GM21447 (cell line): ENCODE data around the gene SYNJ2.

Source experiments
- ATAC-seq: cut with Tn5 transposase; IDR thresholded peaks from one replicate; pipeline ENCODE4 v1.9.1; 2021; ENCODE audit not compliant: unreplicated experiment

The SYNJ2 gene

DNA sequence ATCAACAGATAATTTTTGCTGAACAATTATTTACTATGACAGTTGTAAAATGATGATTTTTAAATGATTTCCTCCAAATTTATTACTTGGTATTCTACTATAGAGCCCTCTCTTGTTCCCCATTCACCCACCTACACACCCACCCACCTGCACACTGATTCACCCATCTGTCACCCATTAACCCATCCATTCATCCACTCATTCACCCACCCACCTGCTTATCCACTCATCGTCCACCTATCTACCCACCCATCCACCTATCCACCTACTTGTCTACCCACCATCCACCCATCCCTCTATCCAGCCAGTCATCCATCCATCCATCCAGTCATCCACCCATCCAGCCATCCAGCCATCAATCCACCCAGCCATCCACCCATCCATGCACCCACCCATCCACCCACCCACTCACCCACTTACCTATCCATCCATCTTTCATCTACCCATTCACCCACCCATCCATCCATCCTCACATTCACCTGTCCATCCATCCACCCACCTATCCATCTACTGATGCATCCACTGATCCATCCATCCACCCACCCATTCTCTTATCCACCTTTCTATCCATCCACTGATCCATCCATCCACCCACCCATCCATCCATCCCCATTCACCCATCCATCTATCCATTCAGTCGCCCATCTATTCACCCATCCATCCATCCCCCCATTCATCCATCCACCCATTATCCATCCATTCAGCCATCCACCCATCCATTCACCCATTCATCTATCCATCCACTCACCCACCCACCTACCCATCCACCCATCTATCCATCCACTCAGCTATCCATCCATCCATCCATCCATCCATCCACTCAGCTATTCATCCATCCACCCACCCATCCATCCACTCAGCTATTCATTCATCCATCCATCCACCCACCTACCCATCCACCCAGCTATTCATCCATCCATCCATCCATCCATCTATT is 72.0 kb downstream of the SYNJ2 start:
- ATAC-seq, result no peak

DNA sequence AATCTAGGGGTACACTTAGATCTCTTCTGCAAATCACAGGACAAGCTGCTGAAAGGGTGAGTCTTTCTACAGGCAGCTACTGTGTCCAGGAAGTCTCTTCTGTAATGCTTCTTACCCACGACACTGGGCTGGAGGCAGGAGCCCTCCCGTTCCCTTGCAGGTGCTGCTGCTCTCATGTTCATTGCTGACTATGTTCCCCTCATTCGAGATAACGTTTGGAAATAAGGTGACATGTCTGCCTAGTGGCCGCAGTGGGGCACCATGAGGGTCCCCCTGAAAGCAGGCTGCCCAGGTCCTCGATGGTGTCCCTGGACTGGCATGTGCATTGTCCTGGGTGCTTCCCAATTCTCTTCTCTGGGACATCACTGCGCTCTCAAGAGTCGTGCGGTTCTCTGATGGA is 74.7 kb downstream of the SYNJ2 start:
- ATAC-seq, result no peak

DNA sequence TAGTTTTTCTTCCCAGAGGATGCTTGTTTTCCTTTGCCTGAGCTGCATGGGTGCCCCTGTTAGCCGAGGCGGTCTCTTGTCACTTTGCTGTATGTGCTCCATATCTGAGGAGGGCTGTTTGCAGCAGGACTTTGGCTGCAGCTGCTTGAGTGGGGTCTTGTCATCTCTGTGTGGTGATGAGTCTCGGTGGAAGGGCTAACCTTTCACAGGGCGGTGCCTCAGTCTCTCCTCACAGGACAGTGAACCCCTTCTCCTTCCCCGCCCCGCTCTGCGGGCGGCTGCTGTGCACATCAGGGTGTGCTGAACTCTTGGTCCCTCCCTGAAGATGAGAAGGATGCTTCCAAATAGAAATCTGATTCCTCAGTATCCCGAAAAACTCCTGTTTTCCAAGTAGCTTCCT is 75.1 kb downstream of the SYNJ2 start:
- no peak for ATAC-seq

DNA sequence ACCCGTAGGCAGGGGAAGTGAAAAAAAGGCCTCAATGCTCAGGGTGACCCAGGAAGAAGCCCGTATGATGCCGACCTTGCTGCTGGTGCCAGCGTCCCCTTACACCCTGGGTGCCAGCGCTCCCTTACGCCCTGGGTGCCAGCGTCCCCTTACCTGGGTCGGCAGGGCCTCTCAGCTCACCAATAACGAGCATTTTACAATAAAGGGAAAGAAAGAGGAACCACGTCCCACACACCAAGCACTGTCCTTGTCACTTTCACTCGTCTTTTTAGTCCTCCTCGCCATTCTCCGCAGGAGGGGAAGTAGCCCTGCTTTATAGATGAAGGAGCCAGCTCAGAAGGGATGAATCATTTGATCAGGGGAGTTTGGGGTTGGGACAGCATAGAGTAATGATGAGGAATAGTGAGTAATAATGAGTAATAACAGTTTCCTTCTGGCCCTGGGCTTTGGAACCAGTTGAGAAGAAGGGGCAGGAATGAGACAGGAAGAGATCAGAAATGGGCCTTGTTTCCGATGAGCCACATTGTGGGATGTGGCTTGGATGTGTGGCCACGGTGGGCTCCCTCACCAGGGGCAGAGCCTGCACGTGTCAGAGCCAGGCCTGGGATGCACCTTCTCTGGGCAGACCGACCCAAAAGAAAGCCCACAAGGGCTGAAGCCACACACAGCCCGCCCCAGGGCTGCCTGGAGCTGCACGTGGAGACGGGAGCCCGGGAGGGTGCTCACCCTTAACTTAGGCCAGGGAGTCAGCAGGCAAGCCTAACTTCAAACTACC is 75.7 kb downstream of the SYNJ2 start:
- no peak for ATAC-seq

DNA sequence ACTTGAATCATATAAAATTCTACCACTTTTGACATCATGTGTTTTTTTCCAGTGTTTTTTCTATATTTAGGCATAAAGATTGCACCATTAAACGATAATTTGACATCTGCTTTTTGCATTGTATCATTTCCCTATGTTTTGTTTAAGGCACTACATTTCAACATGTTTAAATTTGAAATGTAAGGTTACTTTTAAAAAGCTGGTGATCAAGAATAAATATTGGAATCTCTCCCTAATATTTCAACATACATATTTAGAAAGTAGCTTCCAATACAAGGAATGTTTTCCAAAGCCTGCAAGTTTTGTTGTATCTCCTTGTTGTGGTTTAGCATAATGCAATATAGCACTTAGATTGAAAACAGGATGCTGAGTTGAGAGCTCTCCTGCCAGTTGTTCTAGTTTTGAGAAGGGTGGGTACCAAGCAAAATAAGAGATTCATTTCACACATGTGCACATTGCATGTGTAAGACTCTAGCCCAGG is 76.5 kb downstream of the SYNJ2 start:
- no peak for ATAC-seq

DNA sequence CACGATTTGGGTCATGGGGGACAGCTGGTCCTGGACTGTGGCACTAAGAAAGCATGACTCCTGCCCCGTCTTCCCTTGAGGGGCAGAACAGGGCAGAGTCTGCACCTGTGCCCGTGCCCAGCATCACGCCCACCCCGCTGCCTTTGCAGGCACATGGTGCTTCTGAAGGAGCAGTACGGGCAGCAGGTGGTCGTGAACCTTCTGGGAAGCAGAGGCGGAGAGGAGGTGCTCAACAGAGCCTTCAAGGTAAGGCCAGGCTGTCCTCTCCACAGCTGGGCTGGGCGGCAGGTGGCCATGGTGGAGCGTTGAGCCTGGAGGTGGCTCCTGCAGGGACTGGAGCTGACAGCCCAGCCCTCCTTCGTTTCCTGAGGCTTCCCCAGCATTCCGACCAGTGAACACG is 77.4 kb downstream of the SYNJ2 start:
- no peak for ATAC-seq

DNA sequence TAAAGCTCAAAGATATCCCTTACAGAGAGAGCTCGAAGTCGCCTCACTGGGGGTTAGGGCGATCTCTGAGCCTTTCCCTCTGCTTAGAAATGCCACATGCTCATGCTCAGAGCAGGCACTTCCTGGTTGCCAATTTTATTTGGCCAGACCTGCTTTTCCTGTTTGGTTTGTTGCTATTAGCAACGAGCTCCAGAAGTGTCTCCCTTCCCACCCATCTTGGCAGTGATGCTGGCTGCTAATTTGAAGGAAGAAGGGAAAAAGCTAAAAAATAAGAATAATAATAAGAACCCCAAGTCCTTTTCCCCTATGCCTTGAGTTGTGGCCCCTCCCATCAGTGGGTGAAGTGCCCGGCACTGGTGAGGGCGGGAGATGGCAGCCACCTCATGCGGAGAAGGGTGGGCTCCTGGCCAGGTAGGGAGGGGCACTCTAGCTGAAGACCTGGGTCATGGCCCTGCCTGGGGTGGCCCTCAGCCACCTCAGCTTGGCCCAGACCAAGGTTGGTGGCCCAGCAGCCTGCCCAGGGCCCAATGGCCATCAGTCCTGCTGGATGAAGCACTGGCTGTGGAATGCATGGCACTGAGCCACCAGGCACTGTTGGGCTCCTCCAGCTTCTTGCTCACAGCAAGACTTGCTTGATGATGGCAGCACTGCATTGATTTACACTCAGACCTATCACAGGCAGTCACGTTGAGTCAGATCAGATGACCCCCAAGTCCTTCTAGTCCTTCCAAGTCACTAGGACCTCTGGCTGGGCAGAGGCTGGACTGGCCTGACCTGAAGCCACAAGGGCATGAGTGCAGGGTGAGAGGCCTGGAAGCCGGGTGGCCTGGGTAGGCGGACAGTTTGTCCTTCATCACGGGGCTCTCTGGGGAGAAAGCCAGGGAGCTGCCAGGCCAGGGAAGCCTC is 79.0 kb downstream of the SYNJ2 start:
- ATAC-seq, result no peak

DNA sequence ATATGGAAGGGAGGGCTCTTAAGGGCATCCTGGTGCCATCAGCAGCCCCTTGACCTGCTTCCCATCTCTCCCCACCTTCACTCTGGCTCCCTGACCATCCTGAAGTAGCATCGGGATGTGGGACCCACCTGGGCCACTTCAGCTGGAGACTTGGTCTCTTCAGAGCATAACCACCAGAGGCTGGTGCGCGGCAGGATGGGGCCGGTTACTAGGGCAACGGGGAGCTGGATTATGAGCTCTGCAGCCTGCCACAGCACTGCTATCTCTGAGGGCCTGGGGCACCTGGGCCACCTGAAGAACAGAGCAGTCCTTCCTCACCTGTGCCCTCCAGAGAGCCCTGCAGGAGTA is 79.7 kb downstream of the SYNJ2 start:
- ATAC-seq, result no peak

DNA sequence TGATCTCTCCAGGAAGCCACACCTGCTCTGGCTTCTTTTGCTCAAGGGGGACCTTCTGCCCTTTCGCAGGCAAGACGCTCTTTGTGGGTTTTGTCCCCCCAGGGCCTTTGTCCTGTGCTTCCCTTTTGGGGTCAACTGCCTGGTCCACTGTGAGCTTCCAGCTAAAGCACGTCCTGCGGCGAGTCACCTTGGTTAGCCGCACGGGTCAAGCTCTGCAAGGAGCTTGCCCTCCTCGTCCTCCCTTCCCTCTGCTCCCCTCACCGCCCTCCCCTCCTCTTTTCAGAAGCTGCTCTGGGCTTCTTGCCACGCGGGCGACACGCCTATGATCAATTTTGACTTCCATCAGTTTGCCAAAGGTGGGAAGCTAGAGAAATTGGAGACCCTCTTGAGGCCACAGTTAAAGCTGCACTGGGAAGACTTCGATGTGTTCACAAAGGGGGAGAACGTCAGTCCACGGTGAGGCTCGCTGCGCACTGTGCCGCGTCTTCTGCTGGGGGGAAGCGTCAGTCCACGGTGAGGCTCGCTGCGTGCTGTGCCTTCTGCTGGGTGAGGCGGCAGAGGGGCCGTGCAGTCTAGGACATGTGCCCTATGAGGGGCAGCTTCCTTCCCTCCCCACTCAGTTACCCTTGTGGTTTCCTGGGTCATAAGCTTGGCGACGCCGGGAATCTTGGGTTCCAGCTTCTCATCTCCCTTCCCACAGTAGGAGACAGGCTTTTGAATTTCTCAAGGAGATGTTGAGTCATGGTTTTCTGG is 80.2 kb downstream of the SYNJ2 start:
- ATAC-seq, result no peak

DNA sequence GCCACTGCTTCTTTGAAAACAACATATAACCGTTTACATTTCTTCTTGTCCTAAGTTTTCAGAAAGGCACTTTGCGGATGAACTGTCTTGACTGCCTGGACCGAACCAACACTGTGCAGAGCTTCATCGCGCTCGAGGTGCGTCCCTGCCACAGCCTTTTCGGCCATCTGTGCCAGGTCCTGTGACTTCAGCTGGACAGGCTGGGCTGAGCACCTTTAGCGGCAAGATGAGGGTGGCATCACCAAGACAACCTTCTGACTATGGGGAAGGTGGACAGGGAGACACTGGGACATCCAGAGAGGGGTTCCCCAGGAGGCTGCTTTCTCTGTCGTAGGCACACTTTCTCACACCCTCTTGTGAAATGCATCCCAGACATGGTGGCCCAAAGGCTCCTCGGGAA is 82.1 kb downstream of the SYNJ2 start:
- ATAC-seq, result no peak

DNA sequence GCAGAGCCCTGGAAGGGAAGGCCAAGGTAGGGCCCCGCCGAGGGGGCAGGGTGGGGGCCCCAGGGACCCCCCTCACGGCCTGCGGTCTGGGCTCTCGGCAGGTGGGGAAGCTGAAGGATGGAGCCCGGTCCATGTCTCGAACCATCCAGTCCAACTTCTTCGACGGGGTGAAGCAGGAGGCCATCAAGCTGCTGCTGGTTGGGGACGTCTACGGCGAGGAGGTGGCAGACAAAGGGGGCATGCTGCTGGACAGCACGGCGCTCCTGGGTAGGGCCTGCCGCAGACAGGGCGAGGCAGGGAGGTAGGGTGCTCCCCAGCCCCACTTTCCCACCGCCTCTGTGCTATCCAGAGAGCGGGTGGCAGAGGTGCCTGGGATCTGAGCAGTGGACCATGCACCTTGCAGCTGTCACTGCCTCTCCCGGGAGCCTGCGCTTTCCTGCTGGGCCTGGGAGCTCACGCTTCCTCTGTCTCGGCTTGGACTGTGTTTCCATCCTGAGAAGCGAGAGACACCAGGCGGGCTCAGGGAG is 83.1 kb downstream of the SYNJ2 start:
- ATAC-seq, result no peak

DNA sequence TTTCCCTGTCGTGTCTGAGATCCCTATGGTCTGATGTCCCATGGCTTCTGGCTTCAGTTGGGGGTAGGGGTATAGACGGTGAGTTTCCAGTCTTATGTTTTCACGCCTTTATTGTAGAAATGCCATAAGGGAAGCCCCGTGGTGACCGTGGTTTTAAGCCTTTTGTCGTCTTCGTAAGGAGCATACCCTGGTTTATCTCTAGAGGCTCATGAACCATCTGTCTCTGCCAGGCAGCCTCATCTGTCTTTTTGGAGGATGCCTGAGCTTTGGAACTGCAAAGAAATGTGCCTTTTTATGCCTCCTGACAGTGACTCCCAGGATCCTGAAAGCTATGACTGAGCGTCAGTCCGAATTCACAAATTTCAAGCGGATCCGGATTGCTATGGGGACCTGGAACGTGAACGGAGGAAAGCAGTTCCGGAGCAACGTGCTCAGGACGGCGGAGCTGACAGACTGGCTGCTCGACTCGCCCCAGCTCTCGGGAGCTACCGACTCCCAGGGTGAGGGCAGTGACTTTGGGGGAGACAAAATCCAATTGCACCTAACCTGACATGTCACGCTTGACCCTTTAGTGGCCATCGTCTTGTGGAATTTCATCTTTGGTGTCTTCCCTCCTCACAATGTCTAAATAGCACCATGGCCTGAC is 84.6 kb downstream of the SYNJ2 start:
- ATAC-seq, result no peak

DNA sequence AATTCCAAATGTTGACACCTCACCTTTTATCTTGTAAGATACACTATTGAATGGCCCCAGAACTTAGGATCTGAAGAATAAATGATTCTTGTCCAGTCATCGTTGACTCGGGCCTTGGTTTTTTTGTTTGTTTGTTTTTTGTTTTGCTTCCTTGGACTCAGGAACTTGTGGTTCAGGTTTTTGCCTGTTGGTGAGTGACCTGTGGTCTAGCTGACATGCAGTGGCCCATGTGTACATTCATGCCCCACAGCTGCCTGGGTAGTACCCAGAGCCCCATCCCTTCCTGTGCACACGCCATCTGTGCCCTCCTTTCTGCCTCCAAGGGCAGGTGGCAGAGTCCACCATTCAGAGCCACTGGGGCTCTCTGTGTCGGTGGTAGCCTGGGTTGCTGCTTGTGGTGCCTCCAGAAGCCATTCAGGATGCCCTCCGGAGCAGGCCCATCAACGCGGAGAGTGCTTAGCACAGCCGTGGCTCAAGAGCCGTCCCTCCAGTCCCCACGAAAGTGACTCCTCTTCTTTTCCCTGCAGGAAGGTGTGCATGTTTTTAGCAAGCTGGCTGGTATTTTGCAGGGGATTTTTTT is 85.9 kb downstream of the SYNJ2 start:
- no peak for ATAC-seq

DNA sequence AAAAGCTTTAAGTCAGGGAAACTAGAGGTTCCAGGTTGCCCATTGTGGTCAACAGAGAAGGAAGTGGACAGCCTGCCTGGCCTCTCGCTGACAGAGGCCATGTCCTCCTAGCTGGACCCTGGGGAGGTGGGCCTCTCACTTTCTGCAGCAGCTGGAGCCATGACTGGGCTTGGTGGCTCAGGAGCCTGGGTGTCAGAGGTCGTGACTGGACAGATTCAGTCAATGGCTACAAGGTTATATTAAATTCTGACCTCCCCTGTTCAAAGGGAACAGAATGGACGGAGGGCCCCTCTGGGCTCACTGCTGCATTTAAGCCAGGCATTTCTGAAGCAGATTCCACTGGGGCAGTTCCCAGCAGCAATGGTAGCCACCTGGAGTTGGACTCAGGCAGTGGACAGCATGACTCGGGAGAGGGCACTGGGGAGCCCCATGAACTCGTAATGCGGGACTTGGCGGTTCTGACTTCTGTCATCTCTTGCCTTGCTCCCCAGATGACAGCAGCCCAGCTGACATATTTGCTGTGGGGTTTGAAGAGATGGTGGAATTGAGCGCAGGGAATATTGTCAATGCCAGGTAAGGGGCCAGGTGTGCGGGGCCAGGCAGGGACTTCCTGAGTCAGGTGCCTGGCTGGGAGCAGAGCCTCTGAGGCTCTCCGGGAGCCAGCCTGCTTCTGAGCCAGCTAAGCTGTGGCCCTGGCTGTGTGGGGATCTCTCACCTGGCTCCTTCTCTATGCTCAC is 86.7 kb downstream of the SYNJ2 start:
- ATAC-seq, result no peak

DNA sequence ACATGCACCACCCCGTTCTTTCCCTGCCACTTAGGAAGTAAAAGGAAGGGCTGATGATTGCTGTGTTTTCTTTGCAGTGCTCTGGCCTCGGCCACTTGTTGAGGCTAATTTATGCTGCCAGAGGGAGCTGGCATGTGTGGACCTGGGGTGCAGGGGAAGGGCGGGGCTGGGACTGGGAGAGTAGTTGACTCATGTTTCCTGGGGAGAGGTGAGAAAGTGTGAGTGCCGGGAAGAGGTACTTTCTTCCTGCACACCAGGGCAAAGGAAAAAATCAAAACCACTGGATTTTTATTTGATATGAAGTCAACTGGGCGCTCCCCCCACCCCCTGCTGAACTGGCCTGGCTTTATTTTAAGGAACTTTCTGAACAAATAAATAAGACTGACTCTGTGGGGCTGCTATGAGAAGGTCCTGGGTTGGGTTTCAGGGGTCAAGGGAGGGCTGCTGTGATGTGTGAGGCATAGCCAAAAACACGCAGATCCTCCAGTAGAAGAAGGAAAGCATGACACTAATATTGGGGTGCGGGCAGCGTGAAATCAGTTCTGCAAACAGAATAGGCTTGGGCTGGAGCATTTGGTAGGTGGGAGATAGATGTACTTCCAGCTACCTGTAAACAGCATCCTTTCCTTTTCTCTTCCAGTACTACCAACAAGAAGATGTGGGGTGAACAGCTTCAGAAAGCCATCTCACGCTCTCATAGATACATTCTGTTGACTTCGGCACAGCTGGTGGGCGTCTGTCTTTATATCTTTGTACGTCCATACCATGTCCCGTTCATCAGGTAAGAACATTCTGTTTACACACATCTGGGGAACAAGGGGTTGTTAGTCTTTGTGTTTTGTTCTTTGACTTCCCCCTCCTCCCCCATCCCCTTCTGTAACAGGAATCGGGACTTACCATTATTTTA is 87.5 kb downstream of the SYNJ2 start:
- no peak for ATAC-seq

DNA sequence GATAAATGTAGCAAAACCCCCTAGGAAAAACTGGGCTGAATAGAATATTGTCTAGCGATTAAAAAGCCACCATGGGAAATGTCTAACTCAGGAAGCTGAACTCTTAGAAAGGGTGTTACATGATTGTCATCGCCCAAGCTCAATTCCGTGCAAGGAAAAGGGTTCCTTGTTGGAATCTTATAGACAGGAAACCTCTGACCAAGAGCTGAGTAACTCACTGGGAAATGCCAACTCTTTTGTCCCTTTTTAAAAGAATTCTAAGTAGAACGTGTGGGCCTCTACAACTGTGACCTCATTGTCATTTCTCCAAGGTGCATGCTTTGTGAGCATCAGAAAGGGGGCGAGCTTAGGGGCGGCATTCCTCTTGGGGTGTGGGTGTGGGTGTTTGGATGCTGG is 88.1 kb downstream of the SYNJ2 start:
- no peak for ATAC-seq

DNA sequence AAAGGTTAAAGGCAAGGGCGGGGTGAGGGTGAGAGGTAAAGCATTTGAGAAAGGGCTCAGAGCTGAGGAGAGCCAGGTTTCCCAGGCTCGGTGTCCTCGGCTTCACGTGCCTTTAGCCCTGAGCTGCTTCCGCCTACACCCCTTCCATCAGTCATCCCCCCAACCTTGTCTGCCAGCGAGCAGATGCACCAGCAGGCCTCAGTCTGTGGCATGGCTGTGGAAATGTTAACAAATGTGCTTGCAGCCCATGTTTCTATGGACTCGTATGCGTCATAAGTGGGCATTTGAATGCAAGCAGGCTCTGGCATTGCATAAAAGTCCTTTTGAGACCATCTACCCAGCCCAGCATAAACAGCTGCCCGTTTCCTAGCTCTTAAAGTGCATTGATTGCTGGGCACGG is 88.8 kb downstream of the SYNJ2 start:
- no peak for ATAC-seq
